H1 (cell line): ENCODE results near the gene OAT. TPM values are rescaled to one million over a fixed set of nuclear protein-coding genes. Genes with fewer than 3 reads are reported as not detected.

Experiments
- SIN3A ChIP-seq, 2 experiments: IDR thresholded peaks in 1 of 2; conservative IDR thresholded peaks in 1 of 2; 2 replicates each; pipeline ENCODE4 v1.6.1; 2011 to 2012; ENCODE audit warnings: low read length in 2 of 2, improper control_type of control experiment in 1 of 2, low read depth in 1 of 2, mild to moderate bottlenecking in 1 of 2
- SUZ12 ChIP-seq: fragments of 200-600 bp; sonication (generic); IDR thresholded peaks from 2 replicates; pipeline ENCODE4 v1.6.1; 2012; ENCODE audit warnings: mild to moderate bottlenecking, inconsistent platforms, low read length, moderate library complexity, mixed read lengths
- polyA plus RNA-seq, 7 experiments: library from polyadenylated mRNA; depleted of rRNA in 3 of 7; stranded (reverse) in 5 of 7; unstranded in 2 of 7; fragments of >200 nt in 5 of 7; fragments of 200-250 nt in 2 of 7; gene quantifications; 1 replicate in 5 of 7; 2 replicates in 1 of 7; 4 replicates in 1 of 7; pipeline versions ENCODE4 v1.2.1 to v1.2.3, GENCODE V29; 2011 to 2013; ENCODE audit warnings: missing spikeins in 2 of 7, mixed read lengths in 2 of 7
- total RNA-seq: library from RNA; stranded (reverse); fragmentation: NEBNext Ultra II Directional; extraction: Animal tissue kit (Norgen Biotek cat#: 25700); gene quantifications from 2 replicates; pipeline ENCODE4 v1.2.1, GENCODE V29; 2021

OAT gene
- total and polyA plus RNA-seq, 2 of the 8 experiments (the other 6 are each of a cell fraction or from before 2014, with no cell fraction given): 67.8 to 121 TPM

DNA sequence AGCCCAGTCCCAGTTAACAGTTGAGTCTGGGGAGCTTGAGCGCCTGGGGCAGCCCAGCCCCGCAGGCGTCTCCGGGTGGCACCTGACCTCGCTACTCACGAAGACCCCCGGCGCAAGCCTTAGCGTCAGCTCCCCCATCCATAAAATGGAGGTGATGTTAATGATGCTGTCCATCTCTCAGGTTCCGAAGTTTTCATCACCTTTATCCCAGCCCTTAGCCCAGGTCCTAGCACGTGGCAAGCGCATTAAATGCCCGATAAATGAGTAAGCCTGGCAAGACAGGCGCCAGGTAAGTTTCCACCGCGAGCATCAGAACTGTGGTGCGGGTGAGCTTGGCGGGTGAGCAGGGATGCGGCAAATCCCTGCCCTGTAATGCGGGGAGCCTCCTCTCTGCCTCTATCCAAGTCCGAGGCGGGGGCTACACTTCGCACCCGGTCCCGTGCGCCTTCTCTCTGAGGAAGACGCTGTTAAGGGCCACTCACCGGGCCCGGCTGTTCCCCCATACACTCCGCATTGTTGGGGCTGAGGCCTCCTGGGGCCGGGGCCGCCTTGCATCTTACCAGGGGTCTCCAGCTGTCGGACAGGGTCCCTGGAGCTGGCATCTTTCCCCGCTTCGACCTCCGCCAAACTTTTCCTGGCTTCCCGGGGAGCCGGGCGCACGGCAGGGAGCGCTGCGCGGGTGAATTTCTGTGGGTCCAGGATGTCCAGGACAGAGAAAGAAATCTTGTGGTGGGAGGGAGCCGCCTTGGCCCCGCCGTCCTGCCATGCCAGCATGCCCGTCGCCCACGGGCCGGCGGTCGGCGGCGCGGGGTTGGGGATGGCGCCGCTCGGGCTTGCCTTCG lies 30.7 kb upstream of the OAT start (continued):
- peak; percentile 35; the same call in 1 of the 2 replicates for TF ChIP-seq SUZ12
- TF ChIP-seq SIN3A (conservative IDR thresholded peaks at IDR 0.05 in 1 of 2, IDR thresholded peaks at IDR 0.05 in 1 of 2; ENCODE audit: low read depth in 1 of 2, low read length in 2 of 2): peak in 1 of 2 experiments; percentile 44; a peak in 2 of 4 replicates
